Gastroesophageal sphincter (tissue), 4 donors: ENCODE measurements around the gene ABCG1. TPM values are rescaled to one million over a fixed set of nuclear protein-coding genes. Genes with fewer than 3 reads are reported as not detected.

ENCODE experiments used
- ATAC-seq: fragments of 150-250 bp; one replicate; pipeline ENCODE4 v1.9.1; 2016; ENCODE audit warnings: mild to moderate bottlenecking, moderate library complexity
- H3K27ac ChIP-seq, 4 donors: fragments of 200-600 bp; sonication (generic) in 3 of 4; 1 replicate in 3 of 4; 2 replicates in 1 of 4; pipeline ENCODE4 v1.5.1; 2016 to 2019
- H3K27me3 ChIP-seq: fragments of 200-600 bp; sonication (generic); one replicate; pipeline ENCODE4 v1.5.1; 2019
- H3K36me3 ChIP-seq, 2 donors: fragments of 200-600 bp; sonication (generic); one replicate each; pipeline ENCODE4 v1.5.1; 2019; ENCODE audit warnings: control low read depth in 1 of 2
- H3K4me1 ChIP-seq, 3 donors: fragments of 200-600 bp; sonication (generic); 1 replicate in 2 of 3; 2 replicates in 1 of 3; pipeline ENCODE4 v1.5.1; 2016 to 2019; ENCODE audit warnings: control low read depth in 2 of 3
- H3K4me3 ChIP-seq, 2 donors: fragments of 200-600 bp; sonication (generic); one replicate each; pipeline ENCODE4 v1.5.1; 2019; ENCODE audit warnings: mild to moderate bottlenecking in 1 of 2, moderate library complexity in 1 of 2
- H3K9me3 ChIP-seq, 3 donors: fragments of 200-600 bp; sonication (generic); one replicate each; pipeline ENCODE4 v1.5.1; 2017 to 2019; ENCODE audit warnings: control low read depth in 2 of 3
- CTCF ChIP-seq, 4 experiments: fragments of 200-600 bp in 2 of 4; fragments of 450-650 bp in 2 of 4; sonication (generic) in 1 of 4; IDR thresholded peaks; one replicate each; pipeline ENCODE4 v1.5.1; 2017 to 2019; ENCODE audit warnings: antibody characterized with exemption in 4 of 4, mild to moderate bottlenecking in 2 of 4, moderate library complexity in 2 of 4
- EP300 ChIP-seq: sonication (generic); formaldehyde crosslinking; IDR thresholded peaks from one replicate; pipeline ENCODE4 v1.6.1; 2017; ENCODE audit warnings: antibody characterized with exemption, mild to moderate bottlenecking
- POLR2A ChIP-seq, 2 donors: fragments of 450-650 bp; IDR thresholded peaks; one replicate each; pipeline ENCODE4 v1.6.1; 2017; ENCODE audit warnings: antibody characterized with exemption in 2 of 2, mild to moderate bottlenecking in 2 of 2, moderate library complexity in 1 of 2
- POLR2AphosphoS5 ChIP-seq: sonication (generic); formaldehyde crosslinking; IDR thresholded peaks from one replicate; pipeline ENCODE4 v1.6.1; 2017; ENCODE audit warnings: antibody characterized with exemption
- WGBS, 2 donors: methylation state at CpG; one replicate each; pipeline ENCODE4 v1.1.5; 2018; ENCODE audit warnings: low coverage in 1 of 2; 5-methylcytosine and 5-hydroxymethylcytosine counted together
- total RNA-seq, 4 donors: library from RNA; depleted of rRNA; stranded (reverse); fragments of >200 nt; gene quantifications; one replicate each; pipeline ENCODE4 v1.1.0, GENCODE V29; 2016

ABCG1 gene
- total RNA-seq, 4 donors from 2014 or later = 15.9 to 21.8 (median 18.0) TPM

- H3K27me3 ChIP-seq = no peaks in the 10 kb centered on the region
- TF ChIP-seq POLR2AphosphoS5 (no peak), POLR2A (IDR thresholded peaks at IDR 0.05) (no peak), CTCF (IDR thresholded peaks at IDR 0.05) (no peak), EP300 (no peak)
- H3K4me1 ChIP-seq = peaks cover 0 to 9% (median 0%) of the 10 kb centered on the region in 3 donors
- no peak overlapping the region for H3K4me3 ChIP-seq
- ATAC-seq = no peak
- no peak overlapping the region for H3K27ac ChIP-seq
- H3K9me3 ChIP-seq = no peaks in the 10 kb centered on the region
- H3K36me3 ChIP-seq = no peaks in the 10 kb centered on the region
- 64 to 83% methylated on average over 1 of the region's 1 CpG for WGBS, 2 donors
Observed at GRCh38 chr21:42189431-42189830, 29.5 kb upstream of the ABCG1 start.

- no peak for ATAC-seq
- no peak for TF ChIP-seq EP300
- TF ChIP-seq CTCF (IDR thresholded peaks at IDR 0.05) = no peak
- no peak for TF ChIP-seq POLR2A (IDR thresholded peaks at IDR 0.05)
- no peak for TF ChIP-seq POLR2AphosphoS5
- peaks cover 0 to 9% (median 0%) of the 10 kb centered on the region in 3 donors for H3K4me1 ChIP-seq
- H3K9me3 ChIP-seq = no peaks in the 10 kb centered on the region
- 60 to 94% methylated on average over 1 to 8 of the region's 11 CpGs for WGBS, 2 donors
- no peaks in the 10 kb centered on the region for H3K36me3 ChIP-seq
- no peaks in the 10 kb centered on the region for H3K27me3 ChIP-seq
- H3K27ac ChIP-seq = no peak overlapping the region
- H3K4me3 ChIP-seq = no peak overlapping the region
Observed at GRCh38 chr21:42189860-42190485, 29.0 kb upstream of the ABCG1 start.

GRCh38 chr21:42190486-42190863 lies 28.5 kb upstream of the ABCG1 start:
- no peak for TF ChIP-seq POLR2AphosphoS5
- Histone ChIP-seq H3K4me1 (peaks cover 0 to 9% (median 0%) of the 10 kb centered on the region in 3 donors), H3K36me3 (no peaks in the 10 kb centered on the region), H3K4me3 (no peak overlapping the region), H3K27ac (no peak overlapping the region), H3K9me3 (no peaks in the 10 kb centered on the region), H3K27me3 (no peaks in the 10 kb centered on the region)
- 60% methylated on average over 1 of the region's 8 CpGs; no CpG with 5 or more reads in 1 of the 2 donors for WGBS, 2 donors
- no peak for ATAC-seq

GRCh38 chr21:42191064-42191463 lies 27.9 kb upstream of the ABCG1 start:
- ATAC-seq = no peak
- H3K4me1 ChIP-seq = peaks cover 0 to 9% (median 0%) of the 10 kb centered on the region in 3 donors
- no peak overlapping the region for H3K4me3 ChIP-seq
- 86 to 94% methylated on average over 1 to 2 of the region's 5 CpGs for WGBS, 2 donors
- H3K27me3 ChIP-seq = no peaks in the 10 kb centered on the region
- H3K9me3 ChIP-seq = no peaks in the 10 kb centered on the region
- H3K36me3 ChIP-seq = no peaks in the 10 kb centered on the region
- TF ChIP-seq POLR2AphosphoS5 (no peak), CTCF (IDR thresholded peaks at IDR 0.05) (no peak), EP300 (no peak), POLR2A (IDR thresholded peaks at IDR 0.05) (no peak)
- no peak overlapping the region for H3K27ac ChIP-seq

- 62 to 70% methylated on average over 10 to 14 of the region's 21 CpGs for WGBS, 2 donors
- no peak for TF ChIP-seq CTCF (IDR thresholded peaks at IDR 0.05)
- TF ChIP-seq EP300 = no peak
- TF ChIP-seq POLR2AphosphoS5 = no peak
- no peak for TF ChIP-seq POLR2A (IDR thresholded peaks at IDR 0.05)
- Histone ChIP-seq H3K4me3 (no peak overlapping the region), H3K27ac (no peak overlapping the region), H3K4me1 (peaks cover 0 to 9% (median 0%) of the 10 kb centered on the region in 3 donors), H3K9me3 (no peaks in the 10 kb centered on the region), H3K36me3 (no peaks in the 10 kb centered on the region), H3K27me3 (no peaks in the 10 kb centered on the region)
- no peak for ATAC-seq
Observed at GRCh38 chr21:42191696-42192595, 27.0 kb upstream of the ABCG1 start.
